A549 (cell line): ENCODE data around the gene ADAMTS13. TPM values are rescaled to one million over a fixed set of nuclear protein-coding genes. Genes with fewer than 3 reads are reported as not detected.

ENCODE experiments used
- ATAC-seq, 2 experiments: fragments of 200-7000 bp in 1 of 2; fragments of >200 bp in 1 of 2; cut with Nextera tagmentation in 1 of 2; cut with Tn5 transposase in 1 of 2; 3 replicates each; pipeline versions ENCODE4 v1.8.0 to v1.9.1; 2018 to 2020; ENCODE audit warnings: mild to moderate bottlenecking in 1 of 2, moderate library complexity in 1 of 2
- CTCF ChIA-PET: fragments of 300-600 bp; sonication (Branson Sonifier 250); formaldehyde crosslinking; extraction: SDS; loops from one replicate; lab custom pipeline; 2021; ENCODE audit warnings: antibody characterized with exemption, inconsistent platforms; lab: Yijun Ruan, JAX
- POLR2A ChIA-PET: fragments of 350-600 bp; formaldehyde crosslinking; extraction: SDS; loops from one replicate; lab custom pipeline; 2021; ENCODE audit warnings: antibody characterized with exemption, inconsistent platforms; lab: Yijun Ruan, JAX
- DNase-seq, 2 experiments: peaks; one replicate each; pipeline versions ENCODE4 v3.0.0 to v3.0.0-alpha.2; 2011 to 2016; ENCODE audit warnings: low read depth in 1 of 2, low spot score in 1 of 2
- FAIRE-seq: peaks from 2 replicates; lab custom pipeline; 2011; peaks lifted over from hg19 to GRCh38; lab: Jason Lieb, UNC
- H3K27ac ChIP-seq, 2 experiments: fragments of >200 bp; sonication (Bioruptor Twin); formaldehyde crosslinking; 3 replicates each; pipeline ENCODE4 v1.5.1; 2016 to 2017
- H3K4me1 ChIP-seq: fragments of >200 bp; sonication (Bioruptor Twin); formaldehyde crosslinking; 3 replicates; pipeline ENCODE4 v1.6.1; 2016
- H3K4me2 ChIP-seq: fragments of >200 bp; sonication (Bioruptor Twin); formaldehyde crosslinking; 3 replicates; pipeline ENCODE4 v1.6.1; 2016
- H3K4me3 ChIP-seq: fragments of >200 bp; sonication (Bioruptor Twin); formaldehyde crosslinking; 3 replicates; pipeline ENCODE4 v1.5.1; 2016
- H3K9me3 ChIP-seq: fragments of >200 bp; sonication (Bioruptor Twin); formaldehyde crosslinking; 3 replicates; pipeline ENCODE4 v1.6.1; 2016
- CHD2 ChIP-seq: fragments of 150-350 bp; IDR thresholded peaks from 2 replicates; pipeline ENCODE4 v1.6.1; 2014; ENCODE audit warnings: low read length; ENCODE audit not compliant: partially characterized antibody
- FOSL2 ChIP-seq, 2 experiments: fragments of 450-650 bp in 1 of 2; fragments of >200 bp in 1 of 2; sonication (Bioruptor Twin) in 1 of 2; formaldehyde crosslinking; IDR thresholded peaks; 2 replicates each; pipeline versions ENCODE4 v1.5.0 to v1.6.1; 2016 to 2020; ENCODE audit warnings: mild to moderate bottlenecking in 1 of 2, moderate library complexity in 1 of 2
- JUNB ChIP-seq: fragments of >200 bp; sonication (Bioruptor Twin); formaldehyde crosslinking; IDR thresholded peaks from 2 replicates; pipeline ENCODE4 v1.6.1; 2016
- KDM5A ChIP-seq: fragments of 200-600 bp; sonication (generic); IDR thresholded peaks from 2 replicates; pipeline ENCODE4 v1.6.1; 2016; ENCODE audit warnings: antibody characterized with exemption, mild to moderate bottlenecking
- MYC ChIP-seq: IDR thresholded peaks from 2 replicates; pipeline ENCODE4 v1.6.1; 2012; ENCODE audit warnings: mild to moderate bottlenecking, inconsistent platforms, low read length, improper control_type of control experiment, borderline replicate concordance
- NPAS2 ChIP-seq: fragments of 250-450 bp; sonication (Bioruptor Pico); IDR thresholded peaks from 2 replicates; pipeline ENCODE4 v1.8.0; 2022; ENCODE audit warnings: mild to moderate bottlenecking, moderate library complexity, borderline replicate concordance
- POLR2AphosphoS2 ChIP-seq: conservative IDR thresholded peaks from 2 replicates; pipeline ENCODE4 v1.6.1; 2012; ENCODE audit warnings: low read length, improper control_type of control experiment, inconsistent platforms
- RAD21 ChIP-seq, 2 experiments: fragments of >200 bp in 1 of 2; sonication (Bioruptor Twin) in 1 of 2; formaldehyde crosslinking in 1 of 2; IDR thresholded peaks in 1 of 2; conservative IDR thresholded peaks in 1 of 2; 2 replicates in 1 of 2; 3 replicates in 1 of 2; pipeline ENCODE4 v1.6.1; 2012 to 2018; ENCODE audit warnings: inconsistent platforms in 1 of 2
- RNF2 ChIP-seq: fragments of 200-600 bp; sonication (generic); IDR thresholded peaks from 2 replicates; pipeline ENCODE4 v1.6.1; 2016; ENCODE audit warnings: low read depth, mild to moderate bottlenecking, antibody characterized with exemption, moderate library complexity, borderline replicate concordance
- ZC3H11A ChIP-seq: fragments of 450-650 bp; IDR thresholded peaks from 2 replicates; pipeline ENCODE4 v1.6.1; 2014; ENCODE audit warnings: antibody characterized with exemption, mild to moderate bottlenecking
- WGBS: methylation state at CpG from one replicate; pipeline ENCODE4 v1.1.6; 2017; ENCODE audit errors: missing lambda C conversion rate; 5-methylcytosine and 5-hydroxymethylcytosine counted together
- polyA plus RNA-seq, 4 experiments: library from polyadenylated mRNA; depleted of rRNA in 3 of 4; stranded (reverse); fragments of >200 nt; fragmentation: RNase III in 1 of 4; extraction: RNeasy Plus Mini Kit Qiagen cat#74134 plus additional on column Dnase treatment in 1 of 4; gene quantifications; 2 replicates in 3 of 4; 3 replicates in 1 of 4; pipeline ENCODE4 v1.2.3, GENCODE V29; 2011 to 2017
- TF ChIP-seq, protein P1 (sequence below): IDR thresholded peaks from 2 replicates; pipeline ENCODE4 v1.6.1; 2012
- TF ChIP-seq, protein P2 (sequence below): fragments of >200 bp; sonication (Bioruptor Twin); formaldehyde crosslinking; IDR thresholded peaks from 3 replicates; pipeline ENCODE4 v1.5.1; 2016
- TF ChIP-seq, protein P3 (sequence below): fragments of >200 bp; sonication (Bioruptor Twin); formaldehyde crosslinking; IDR thresholded peaks from 2 replicates; pipeline ENCODE4 v1.6.1; 2016

Gene ADAMTS13
- polyA plus RNA-seq, 2 of the 4 experiments (the other 2 are of a cell fraction): 0.80 to 0.98 TPM

DNA sequence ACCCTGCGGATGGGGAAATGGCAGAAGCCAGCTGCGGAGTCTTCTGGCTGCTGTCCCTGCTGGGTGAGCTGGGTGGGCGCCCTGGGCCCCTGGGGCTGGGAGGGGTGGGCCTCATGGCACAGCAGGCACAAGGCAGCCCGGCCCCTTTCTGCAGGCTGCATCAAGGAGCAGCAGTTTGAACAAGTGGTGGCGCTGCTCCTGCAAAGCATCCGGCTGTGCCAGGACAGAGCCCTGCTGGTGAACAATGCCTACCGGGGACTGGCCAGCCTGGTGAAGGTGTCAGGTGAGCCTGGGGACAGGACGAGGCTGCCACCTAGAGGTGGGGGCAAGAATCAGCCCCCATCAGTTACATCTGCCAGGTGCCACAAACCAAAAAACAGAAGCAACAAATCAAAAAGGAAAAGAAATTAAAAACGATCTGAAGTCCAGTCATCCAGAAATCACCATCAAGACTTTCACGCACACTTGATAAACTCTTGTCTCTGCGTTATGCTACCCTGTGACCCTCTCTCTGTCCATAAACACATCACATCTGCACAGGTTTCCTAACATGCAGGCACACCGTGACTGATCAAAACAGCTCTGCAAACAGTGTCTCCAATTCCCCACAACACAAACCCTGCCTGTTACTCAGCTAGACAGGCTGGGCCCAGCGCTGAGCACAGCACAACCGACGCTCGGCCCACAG, 18.3 kb upstream of the ADAMTS13 start:
- DNase-seq (peak; percentile 52 to 73), ATAC-seq (peak; percentile 21 to 65; a peak in 4 of 6 replicates), FAIRE-seq (no peak)
- no peaks in the 10 kb centered on the region for H3K9me3 ChIP-seq
- WGBS: 73% methylated on average over 13 of the region's 16 CpGs
- ChIA-PET POLR2A (no interaction called here), CTCF (interaction anchor here (0.6 to 4.9 kb wide), 24 partner anchors 8 to 301 kb away, joined by 3 to 45 read pairs (median 4); partner anchors contain the start of genes REXO4, STKLD1, SURF1 and SURF2)
- TF ChIP-seq, protein P1, sequence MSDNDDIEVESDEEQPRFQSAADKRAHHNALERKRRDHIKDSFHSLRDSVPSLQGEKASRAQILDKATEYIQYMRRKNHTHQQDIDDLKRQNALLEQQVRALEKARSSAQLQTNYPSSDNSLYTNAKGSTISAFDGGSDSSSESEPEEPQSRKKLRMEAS: 0 out of 2 replicates have a peak, but pooled peaks have one; percentile 15
- TF ChIP-seq ZC3H11A (no peak), RAD21 (conservative IDR thresholded peaks at IDR 0.05 in 1 of 2, IDR thresholded peaks at IDR 0.05 in 1 of 2) (peak; percentile 45 to 60)
- TF ChIP-seq, protein P2, sequence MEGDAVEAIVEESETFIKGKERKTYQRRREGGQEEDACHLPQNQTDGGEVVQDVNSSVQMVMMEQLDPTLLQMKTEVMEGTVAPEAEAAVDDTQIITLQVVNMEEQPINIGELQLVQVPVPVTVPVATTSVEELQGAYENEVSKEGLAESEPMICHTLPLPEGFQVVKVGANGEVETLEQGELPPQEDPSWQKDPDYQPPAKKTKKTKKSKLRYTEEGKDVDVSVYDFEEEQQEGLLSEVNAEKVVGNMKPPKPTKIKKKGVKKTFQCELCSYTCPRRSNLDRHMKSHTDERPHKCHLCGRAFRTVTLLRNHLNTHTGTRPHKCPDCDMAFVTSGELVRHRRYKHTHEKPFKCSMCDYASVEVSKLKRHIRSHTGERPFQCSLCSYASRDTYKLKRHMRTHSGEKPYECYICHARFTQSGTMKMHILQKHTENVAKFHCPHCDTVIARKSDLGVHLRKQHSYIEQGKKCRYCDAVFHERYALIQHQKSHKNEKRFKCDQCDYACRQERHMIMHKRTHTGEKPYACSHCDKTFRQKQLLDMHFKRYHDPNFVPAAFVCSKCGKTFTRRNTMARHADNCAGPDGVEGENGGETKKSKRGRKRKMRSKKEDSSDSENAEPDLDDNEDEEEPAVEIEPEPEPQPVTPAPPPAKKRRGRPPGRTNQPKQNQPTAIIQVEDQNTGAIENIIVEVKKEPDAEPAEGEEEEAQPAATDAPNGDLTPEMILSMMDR: peak; percentile 55
- H3K4me2 ChIP-seq: no peak overlapping the region
- H3K4me3 ChIP-seq: no peak overlapping the region
- H3K4me1 ChIP-seq: no peaks in the 10 kb centered on the region
- H3K27ac ChIP-seq: no peak overlapping the region

DNA sequence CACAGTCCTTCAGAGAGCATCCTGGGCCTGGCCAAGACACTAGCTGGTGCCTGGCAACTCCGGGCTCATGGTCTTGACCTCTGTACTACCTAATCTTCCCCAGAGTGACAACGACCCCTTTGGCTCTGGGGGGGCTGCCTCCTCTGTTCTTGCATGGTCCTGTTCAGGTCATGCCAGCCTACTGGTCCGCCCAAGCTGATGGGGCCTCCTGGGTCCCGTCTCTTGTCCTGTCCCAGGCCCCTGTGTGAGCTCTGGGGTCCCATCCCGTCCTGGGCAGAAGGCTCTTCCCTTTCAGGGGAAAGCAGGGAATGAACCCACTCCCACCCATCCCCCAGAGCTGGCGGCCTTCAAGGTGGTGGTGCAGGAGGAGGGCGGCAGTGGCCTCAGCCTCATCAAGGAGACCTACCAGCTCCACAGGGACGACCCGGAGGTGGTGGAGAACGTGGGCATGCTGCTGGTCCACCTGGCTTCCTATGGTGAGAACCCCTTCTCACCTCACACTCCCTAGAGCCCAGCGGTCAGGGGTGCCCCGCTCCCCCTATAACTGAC, 17.6 kb upstream of the ADAMTS13 start:
- ChIA-PET POLR2A (no interaction called here), CTCF (interaction anchor here (0.5 to 4.9 kb wide), 20 partner anchors 8 to 301 kb away, joined by 3 to 45 read pairs (median 4); partner anchors contain the start of genes REXO4, STKLD1, SURF1 and SURF2)
- H3K9me3 ChIP-seq: no peaks in the 10 kb centered on the region
- 91% methylated on average over 11 of the region's 12 CpGs for WGBS
- no peak for FAIRE-seq
- no peak for DNase-seq
- TF ChIP-seq RNF2 (no peak), MYC (no peak), FOSL2 (IDR thresholded peaks at IDR 0.05) (no peak), FOSL2 (CRISPR knock-in tag; IDR thresholded peaks at IDR 0.05) (no peak), CHD2 (no peak), POLR2AphosphoS2 (no peak)
- TF ChIP-seq, protein P3, sequence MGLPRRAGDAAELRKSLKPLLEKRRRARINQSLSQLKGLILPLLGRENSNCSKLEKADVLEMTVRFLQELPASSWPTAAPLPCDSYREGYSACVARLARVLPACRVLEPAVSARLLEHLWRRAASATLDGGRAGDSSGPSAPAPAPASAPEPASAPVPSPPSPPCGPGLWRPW: no peak
- no peaks in the 10 kb centered on the region for H3K4me1 ChIP-seq
- no peak overlapping the region for H3K27ac ChIP-seq
- no peak for ATAC-seq
- no peak overlapping the region for H3K4me2 ChIP-seq
- H3K4me3 ChIP-seq: no peak overlapping the region

DNA sequence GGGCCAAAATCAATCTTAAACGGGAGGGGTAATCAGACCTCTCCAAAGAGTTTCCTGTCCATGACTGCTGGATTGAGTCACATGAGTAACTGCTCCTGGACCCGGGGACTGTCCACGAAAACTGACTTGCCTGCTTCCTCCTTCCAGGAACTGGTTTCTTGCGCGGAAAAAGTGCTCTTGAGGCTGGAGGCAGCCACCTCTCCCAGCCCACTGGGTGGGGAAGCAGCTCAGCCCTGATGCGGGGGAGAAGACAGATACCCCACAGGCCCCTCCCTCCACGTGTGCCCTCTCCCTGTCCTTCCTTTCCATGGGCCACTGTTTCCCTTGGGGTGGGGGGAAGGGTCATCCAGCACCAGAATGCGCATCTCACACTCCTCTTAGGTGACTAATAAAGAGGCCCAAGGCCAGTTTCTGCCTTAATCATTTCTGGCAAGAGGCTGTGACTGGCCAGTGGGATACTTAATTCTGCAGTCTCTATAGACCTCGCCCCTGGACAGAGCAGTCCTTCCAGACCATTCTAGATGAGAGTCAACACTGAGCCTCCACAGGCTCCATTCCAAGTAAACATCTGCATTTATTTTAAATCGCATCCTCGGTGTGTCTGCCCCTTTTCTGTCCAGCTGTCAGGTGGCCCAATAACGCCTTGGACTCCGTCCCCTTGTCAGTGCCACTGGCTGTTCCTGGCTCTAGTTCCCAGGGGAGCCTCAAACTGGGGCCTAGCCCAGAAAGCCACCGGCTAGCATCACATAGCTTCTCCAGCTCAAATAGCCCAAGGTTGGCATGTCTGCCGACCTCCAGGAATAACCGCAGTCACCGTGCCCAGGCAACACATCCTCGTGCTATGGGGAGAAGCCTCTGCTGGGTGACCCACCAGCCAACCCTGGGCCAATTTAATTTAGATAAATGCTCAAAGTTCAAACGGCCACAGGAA, 16.4 kb upstream of the ADAMTS13 start:
- ChIA-PET POLR2A (no interaction called here), CTCF (interaction anchor here (0.6 to 4.9 kb wide), 23 partner anchors 10 to 320 kb away, joined by 3 to 45 read pairs (median 4); partner anchors contain the start of genes ADAMTS13, REXO4, STKLD1 and SURF1)
- no peak overlapping the region for H3K27ac ChIP-seq
- no peak overlapping the region for H3K4me2 ChIP-seq
- WGBS: 87% methylated on average over 19 of the region's 19 CpGs
- DNase-seq (no peak), ATAC-seq (no peak), FAIRE-seq (no peak)
- no peak overlapping the region for H3K4me3 ChIP-seq
- no peaks in the 10 kb centered on the region for H3K4me1 ChIP-seq
- no peaks in the 10 kb centered on the region for H3K9me3 ChIP-seq
- TF ChIP-seq, protein P1: no peak
- TF ChIP-seq ZC3H11A: no peak
- no peak for TF ChIP-seq NPAS2 (CRISPR knock-in tag)
- TF ChIP-seq JUNB: no peak
- TF ChIP-seq KDM5A: no peak
